SKM-1 (cell line): ENCODE measurements around the gene SIAE.
"Not testable (repeated sequence)": the region's sequence is repeated elsewhere in the genome, so short reads cannot be mapped to it uniquely, and the experiment has no call there.

Experiments
- DNase-seq: peaks from one replicate; lab custom pipeline; 2025; ENCODE audit not compliant: unreplicated experiment; lab: John Stamatoyannopoulos, UW

SIAE gene

DNA sequence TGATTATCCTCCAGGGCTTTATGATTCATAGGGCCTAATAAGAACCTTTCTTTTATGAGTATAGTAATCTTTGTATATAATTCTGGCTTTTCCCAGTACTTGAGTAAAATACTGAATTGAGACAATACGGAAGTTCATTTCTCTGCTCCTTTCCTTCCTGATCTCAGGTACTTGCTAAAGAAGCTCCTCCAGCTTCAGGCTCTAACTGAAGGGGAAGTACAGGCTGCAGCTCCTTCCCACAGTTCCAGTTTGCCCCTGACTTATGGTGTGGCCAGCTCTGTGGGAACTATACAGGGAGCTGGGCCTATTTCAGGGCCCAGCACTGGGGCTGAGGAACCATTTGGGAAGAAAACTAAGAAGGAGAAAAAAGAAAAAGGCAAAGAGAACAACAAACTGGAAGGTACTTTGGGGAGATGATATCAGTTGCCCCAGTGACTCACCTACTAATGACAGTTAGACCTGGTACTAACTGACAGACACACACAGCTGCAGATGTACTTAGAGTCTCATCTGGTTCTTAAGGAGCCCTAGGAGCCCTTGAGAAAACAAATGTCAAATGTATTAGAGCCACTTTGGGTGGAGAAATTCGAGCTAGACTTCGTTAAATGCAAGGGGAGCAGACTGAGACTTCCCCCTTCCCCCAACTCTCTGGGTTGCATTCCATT is 47.9 kb downstream of the SIAE start:
- no peak for DNase-seq

DNA sequence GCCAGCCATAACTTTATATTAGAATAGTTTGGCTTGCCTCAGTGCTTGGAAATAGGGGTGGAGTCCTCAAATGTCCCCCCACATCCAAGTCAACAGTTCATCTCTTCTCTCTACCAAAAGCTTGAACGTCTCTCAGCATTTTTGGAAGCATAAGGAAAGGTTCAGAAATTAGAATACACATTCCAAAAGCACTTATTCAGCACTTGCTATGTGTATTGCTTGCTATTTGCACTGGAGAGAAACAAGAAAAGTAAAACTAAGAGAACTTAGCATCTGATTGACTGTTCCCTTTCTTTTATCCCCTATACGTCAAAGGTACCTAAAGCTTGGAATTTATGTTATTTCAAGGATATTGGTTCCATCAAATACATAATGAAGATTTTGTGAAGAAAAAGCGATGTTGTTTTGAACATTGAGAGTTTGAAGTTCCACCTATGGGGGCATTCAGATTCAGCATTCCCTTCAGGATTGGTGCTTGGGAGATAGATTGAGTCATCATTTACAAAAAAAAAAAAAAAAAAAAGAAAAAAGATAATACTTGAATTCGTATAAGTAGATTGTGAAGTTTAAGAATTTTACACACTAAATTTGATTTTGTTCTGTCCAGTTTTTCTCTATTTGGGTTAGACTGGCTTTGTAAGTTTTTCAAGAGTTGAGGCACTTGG is 49.5 kb downstream of the SIAE start:
- DNase-seq, result no peak

DNA sequence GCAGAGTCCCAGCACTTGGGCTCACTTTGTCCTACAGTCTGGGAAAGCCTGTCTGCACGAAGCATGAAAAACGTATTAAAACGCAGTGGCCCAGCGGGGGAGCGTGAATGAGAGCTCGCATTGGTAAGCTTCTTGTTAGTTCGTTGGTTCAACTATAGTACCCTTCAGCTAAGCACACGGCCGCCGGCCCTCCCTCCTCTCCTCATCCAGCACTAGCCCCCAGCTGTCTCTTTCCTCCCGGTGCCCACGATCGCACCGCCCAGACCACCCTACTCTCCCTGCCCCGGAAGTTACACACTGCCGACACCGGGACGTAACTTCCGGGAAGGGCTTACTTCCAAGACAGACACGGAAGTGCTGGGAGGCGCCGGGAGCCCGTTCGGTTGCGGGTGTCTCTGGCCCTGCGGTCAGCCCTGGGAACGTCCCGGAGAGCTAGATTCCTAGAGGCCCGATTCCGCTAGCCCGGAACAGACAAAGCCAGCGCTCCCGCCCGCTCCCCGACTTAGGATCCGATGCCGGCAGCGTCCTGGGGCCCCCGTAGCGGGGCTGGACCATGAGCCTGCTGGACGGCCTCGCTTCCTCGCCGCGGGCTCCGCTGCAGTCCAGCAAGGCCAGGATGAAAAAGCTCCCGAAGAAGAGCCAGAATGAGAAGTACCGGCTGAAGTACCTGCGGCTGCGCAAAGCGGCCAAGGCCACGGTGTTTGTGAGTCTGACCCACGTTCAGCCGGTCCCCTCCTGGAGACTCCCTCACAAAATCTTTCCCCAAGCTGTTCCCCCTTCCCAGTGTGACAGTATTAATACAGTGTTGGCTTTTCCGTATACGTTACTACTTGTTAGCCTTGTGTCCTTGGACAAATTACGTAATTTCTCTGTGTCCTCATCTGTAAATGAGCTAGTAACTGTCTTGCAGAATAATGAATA is 50.7 kb downstream of the SIAE start, which contains the start of gene TBRG1:
Gene TBRG1, plus strand, starts transcription at position 334 of the 921 bp plus-strand sequence. Its CDS starts 220 bp downstream, at position 554.
- peak; percentile 74 for DNase-seq

DNA sequence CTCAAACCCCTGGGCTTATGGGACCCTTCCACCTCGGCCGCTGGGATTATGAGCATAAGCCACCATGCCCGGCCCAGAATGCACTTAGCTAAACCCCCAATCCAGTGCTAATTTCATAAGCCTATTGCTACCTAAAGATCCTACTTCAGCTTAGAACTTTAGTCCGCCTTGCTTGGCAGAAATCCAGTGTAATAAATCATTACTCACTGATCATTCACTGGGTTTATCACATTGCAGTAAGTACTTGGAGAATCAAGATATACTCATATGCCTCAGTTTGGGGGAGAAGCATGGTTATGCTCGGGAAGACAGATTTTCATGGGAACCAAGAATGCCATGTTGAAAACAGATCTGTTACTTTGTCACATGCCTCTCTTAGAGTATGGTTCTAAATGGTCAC is 54.7 kb downstream of the SIAE start:
- no peak for DNase-seq

DNA sequence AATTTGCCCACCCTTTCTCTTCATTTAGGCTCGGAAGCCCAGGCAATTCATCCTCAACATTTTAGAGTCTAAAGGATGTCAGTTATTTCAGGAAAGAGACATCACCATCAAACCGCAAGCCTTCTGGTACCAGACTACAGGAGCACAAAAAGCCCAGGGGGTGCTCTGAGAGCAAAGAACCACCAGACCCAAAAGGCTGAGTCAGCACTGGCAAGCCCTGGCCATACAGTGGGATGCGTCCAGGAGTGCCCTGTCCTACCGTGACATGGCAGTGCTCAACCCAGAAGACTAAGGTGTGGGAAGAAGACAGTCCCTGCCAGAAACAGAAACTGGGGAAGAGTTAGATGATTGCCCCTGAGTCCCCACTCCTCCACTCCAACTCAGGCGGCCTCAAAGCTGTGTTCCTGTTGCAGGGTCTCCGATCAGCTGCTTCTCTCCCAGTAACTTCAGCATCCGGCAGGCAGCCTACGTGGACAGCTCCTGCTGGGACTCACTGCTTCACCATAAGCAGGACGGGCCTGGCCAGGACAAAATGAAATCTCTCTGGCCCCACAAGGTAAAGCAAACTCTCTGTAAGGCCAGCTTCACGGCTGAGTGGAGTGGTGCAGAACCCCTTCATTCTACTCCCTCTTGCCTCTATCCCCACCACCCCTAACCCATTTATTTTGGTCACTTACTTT is 60.8 kb downstream of the SIAE start:
- DNase-seq, result no peak

DNA sequence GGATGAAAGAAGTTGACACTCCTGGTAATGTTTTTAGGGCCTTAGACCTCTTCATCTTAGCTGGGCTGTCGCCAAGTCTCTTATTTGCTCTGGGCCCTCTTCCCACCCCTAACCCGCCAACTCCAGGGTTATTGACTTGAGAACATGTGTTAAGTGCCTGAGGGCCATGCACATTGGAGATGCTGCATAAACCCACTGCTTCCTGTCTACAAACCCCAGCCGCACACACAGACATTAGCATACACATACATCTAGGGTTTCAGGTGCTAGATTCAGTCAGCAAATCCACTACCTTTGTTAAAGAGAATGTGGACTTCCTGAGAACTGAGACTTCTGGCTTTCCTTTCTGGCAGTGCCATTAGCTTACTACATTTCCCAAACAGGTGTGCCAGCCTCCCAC is 61.5 kb downstream of the SIAE start:
- no peak for DNase-seq

DNA sequence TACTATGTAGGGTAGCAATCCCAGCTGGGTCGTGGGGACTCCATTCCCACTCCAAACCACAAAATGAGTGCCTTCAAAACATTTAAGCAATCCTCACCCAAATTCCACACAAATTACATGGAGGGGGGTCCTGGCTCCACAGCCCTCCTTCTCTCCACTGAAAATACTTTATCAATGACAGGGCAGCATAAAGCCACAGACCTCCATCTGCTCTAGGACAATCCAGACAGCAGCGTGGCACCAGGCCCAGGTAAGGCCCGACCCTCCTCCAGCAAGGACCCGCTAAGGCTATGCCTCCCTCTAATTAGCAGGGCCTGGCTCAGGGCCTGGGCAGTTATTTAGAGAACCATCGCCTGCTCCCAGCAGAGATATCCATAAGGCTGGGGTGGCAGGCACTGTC is 62.5 kb downstream of the SIAE start, which contains the start of gene PANX3:
Gene PANX3, plus strand, starts transcription at position 365 of the 400 bp plus-strand sequence. CDS start 129 bp downstream, outside the sequence.
- no peak for DNase-seq

DNA sequence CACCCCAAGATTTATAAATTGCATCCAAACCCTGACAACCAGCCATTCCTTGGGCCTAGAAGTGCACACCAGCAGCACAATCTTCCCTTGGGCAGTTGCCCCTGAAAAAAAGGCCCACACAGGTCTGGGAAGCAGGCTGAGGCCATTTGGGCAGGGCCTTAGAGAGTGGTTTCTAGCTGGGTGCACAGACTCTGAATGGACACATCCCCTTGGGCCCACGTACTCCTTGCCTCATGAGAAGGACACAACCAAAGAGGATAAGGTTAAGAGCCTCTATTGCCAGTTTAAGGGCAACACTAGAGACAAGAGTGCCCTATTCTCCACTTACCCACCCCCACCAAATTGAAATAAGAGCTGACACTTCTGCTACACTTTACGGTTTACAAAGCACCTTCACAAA is 63.2 kb downstream of the SIAE start:
- DNase-seq, result no peak

DNA sequence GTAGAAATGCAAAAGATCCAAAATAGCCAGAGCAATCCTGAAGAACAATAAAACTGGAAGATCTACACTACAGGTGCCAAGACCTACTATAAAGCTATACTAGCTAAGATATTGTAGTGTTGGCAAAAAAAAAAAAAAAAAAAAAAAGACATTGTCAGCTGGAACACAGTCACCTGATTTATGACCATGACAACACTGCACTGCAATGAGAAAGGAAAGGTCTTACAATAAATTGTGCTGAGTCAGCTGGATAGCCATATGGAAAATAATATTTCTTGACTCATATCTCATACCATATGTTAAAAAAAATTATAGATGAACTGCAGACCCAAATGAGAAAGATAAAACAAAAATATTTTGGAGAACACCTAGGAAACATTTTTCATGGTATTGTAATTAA is 65.4 kb downstream of the SIAE start:
- no peak for DNase-seq

DNA sequence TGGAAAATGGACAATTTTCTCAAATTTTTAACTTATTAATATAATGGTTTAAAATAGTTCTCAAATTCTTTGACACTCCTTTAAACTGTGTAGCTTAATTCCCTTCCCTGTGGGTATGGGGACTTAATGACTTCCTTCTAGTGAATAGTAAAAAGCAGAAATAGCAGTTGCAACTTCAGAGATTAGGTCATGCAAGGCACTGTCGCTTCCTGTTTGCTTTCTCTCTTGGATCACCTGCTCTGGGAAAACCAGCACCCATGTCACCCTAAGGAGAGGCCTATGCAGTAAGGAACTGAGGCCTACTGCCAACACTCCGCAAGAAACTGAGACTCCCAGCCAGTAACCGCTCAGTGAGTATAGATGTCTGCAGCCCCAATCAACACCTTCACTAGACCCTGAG is 67.8 kb downstream of the SIAE start:
- DNase-seq, result peak; percentile 90

DNA sequence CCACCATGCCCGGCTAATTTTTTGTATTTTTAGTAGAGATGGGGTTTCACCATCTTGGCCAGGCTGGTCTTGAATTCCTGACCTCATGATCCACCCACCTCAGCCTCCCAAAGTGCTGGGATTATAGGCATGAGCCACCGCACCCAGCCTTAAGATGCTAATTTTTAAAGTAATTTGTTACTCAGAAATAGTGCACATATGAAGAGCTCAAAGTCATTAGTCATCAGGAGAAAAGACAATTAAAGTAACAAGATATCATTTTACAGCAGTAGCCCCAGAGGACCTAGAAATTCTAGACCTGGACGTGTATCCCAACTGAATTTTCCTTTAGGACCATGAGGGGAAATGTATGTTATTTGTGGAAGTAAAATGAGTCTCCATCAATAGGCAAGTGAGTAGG is 70.8 kb downstream of the SIAE start:
- not testable (repeated sequence) for DNase-seq

DNA sequence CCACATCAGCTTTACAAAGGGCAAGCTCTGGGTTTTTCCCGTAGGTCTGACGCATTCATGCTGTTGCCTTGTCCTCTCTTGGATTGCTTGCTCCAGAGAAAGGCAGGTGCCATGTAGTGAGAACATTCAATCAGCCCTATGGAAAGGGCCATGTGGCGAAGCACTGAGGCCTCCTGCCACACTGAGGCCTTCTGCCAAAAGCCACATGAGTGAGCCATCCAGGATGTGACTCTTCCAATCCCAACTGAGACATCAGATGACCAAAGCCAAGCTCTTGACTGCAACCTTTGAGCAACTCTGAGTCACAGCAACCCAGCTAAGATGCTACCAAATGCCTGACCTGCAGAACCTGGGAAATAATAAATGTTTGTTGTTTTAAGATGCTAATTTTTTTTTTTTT is 71.3 kb downstream of the SIAE start:
- DNase-seq, result no peak

DNA sequence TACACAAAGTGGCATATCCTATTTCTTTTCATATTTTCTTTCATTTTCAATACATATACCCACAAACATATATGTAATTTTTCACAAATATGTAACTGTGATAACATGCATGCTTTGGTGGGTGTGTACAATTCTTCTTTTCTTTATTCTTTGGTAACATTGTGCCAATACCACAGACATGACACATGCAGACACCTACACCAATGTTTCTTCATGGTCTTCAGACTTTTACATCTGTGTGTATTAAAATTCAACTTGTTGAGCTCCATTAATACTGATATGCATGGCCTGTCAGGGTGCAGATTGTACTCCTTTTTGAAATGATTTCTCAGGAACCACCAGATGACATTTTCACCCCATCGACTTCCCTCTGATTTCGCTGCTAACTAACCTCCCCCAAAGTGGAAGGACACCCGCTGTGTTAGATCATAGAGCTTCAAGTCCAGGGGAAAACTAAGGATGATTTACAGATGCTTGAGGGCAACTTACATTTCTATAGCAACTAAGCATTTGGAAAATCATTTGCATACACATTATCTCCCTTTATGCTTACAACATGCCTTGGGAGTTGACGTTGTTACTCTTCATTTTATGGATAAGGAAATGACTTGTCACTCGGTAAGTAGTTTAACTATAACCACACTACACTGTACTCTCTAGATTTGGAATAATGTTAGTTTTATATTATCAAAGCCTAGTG is 72.8 kb downstream of the SIAE start:
- no peak for DNase-seq

DNA sequence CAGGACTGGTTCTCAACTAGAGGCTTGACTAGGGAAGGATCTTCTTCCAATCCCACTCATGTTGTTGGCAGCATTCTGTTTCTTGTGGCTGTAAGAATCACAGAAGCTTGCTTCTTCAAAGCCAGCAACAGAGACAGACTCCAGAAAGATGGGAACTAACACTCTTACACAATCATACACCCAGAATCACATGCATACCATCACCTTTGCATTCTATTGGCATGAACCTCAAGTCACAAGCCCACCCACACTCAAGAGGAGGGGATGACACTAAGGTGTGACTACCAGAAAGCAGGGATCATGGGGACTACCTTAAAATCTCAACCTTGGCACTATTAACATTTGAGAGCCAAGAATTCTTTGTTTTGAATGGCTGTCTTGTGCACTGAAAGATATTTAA is 75.9 kb downstream of the SIAE start:
- no peak for DNase-seq

DNA sequence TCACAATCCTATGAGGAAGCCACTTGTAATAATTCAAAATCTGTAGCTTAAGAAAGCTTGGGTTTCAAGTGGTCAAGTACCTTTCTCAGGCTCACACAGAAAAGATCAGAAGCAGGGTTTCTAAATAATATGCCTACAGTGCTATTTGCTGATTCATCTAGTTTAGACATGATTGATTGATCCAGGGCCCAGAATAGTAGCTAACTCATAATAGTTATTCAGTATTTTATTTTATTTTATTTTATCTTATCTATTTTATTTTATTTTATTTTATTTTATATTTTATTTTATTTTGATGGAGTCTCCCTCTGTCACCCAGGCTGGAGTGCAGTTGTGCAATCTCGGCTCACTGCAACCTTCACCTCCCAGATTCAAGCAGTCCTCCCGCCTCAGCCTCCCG is 78.2 kb downstream of the SIAE start:
- DNase-seq, result no peak

DNA sequence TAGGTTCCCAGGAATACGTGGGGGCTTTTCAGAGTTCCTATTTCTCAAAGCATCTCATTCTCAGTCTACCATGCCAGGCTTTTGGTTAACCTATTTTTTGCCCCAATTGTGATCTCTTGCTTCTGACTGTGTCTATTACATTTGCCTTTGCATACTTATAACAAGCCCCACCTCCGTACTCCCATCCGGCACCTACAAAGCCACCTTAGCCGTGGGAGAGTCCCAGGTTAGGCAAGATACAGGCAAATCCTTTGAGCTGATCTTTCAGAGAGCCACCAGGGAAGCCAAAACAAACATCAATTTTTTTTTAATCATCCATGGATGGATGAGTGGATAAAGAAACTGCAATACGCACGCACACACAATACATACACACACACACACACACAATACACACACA is 80.9 kb downstream of the SIAE start:
- DNase-seq, result no peak

DNA sequence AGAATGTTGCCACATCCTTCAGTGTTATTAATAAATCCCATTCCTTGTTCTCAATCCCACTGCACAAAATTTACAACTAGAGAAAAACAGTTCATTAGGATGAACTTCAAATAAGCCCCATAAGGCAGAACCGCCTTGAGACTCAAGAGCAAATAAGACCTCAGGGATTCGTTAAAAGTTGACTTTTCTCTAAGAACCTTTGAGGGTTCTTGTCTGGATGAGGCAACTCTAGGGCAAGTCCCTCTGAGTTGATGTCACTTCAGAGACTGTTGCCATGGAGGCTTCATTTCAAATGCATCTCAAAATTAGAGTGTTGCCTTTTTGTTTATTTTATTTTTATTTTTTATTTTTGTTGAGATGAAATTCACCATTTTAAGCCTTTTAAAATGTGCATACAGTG is 82.1 kb downstream of the SIAE start:
- DNase-seq, result no peak

DNA sequence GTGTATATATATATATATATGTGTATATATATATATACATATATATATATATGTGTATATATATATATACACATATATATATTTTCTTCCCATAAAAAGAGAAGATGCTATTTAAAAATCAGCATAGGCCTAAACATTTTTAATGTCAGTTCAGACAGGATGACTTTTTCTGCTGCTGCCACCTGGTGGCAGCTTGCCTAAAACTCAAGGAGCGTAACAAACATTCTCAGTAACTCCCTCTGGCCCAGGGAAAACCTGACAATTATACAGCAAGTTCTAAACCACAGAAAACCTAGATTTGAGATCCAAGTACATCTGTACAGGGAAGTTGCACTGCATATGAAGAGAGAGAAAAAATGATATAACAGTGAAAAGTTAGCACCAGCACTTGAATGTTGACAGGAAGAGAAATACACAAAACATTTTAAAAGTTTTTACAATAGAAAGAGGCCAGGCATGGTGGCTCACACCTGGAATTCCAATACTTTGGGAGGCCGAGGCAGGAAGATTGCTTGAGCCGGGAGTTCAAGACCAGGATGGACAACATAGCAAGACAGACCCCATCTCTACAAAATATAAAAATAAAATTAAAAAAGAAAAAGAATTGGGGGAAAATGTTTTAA is 87.2 kb downstream of the SIAE start:
- DNase-seq, result peak; percentile 54

DNA sequence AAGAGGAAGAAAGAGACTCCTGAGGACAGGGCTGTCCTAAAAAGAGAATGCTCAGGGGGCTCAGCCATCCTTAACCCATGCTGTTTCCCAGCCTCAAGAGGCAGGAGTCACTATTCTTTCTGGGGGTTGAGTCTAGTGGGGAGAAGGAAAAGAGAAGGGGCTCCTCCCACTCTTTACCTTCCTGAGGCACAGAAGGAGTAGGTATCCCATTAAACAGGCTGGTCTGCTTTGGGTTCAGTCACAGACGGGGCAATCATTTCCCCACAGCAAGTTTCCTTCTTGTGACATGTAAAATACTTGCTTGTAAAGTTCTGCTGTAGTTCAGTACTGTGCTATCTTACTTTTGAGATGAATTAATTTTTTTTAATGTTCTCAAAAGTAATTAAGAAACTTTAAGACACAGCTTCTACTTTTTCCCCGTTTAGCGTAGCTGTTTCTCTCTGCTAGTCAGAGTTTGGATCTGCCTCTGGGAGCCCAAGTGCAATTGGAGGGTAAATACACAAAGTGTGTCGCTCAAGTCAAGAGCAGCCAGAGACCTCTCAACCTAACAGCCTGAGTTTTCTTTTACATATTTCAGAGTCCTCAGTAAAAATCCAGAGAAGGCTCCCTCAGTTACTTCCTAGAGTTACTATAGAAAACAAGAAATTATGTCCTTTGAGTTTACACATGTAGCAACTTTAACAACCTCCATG is 88.7 kb downstream of the SIAE start:
- DNase-seq, result no peak
